Lower leg skin (tissue), 3 donors: Measurements from ENCODE around the gene SCAPER.

Experiments
- CTCF ChIP-seq, 3 donors: fragments of 450-650 bp; IDR thresholded peaks; one replicate each; pipeline ENCODE4 v1.5.1; 2016; ENCODE audit warnings: antibody characterized with exemption in 3 of 3, mild to moderate bottlenecking in 3 of 3, moderate library complexity in 2 of 3
- POLR2A ChIP-seq, 2 donors: fragments of 450-650 bp; IDR thresholded peaks; one replicate each; pipeline ENCODE4 v1.6.1; 2016 to 2017; ENCODE audit warnings: antibody characterized with exemption in 2 of 2, mild to moderate bottlenecking in 1 of 2, moderate library complexity in 1 of 2

GRCh38 chr15:76938752-76939151 is 33.6 kb upstream of the SCAPER start:
- TF ChIP-seq CTCF (IDR thresholded peaks at IDR 0.05): no peak
- TF ChIP-seq POLR2A (IDR thresholded peaks at IDR 0.05): no peak
